Right lobe of liver (tissue), 6 donors: ENCODE data around the gene MRPL28. TPM values are rescaled to one million over a fixed set of nuclear protein-coding genes. Genes with fewer than 3 reads are reported as not detected.

Source experiments
- ATAC-seq, 4 donors: fragments of 200-7000 bp; cut with Tn5 transposase; one replicate each; pipeline ENCODE4 v1.9.1; 2020; ENCODE audit warnings: mild to moderate bottlenecking in 4 of 4, moderate library complexity in 4 of 4
- DNase-seq, 3 donors: peaks; one replicate each; pipeline ENCODE4 v3.0.0-alpha.2; 2020
- H3K27ac ChIP-seq, 3 donors: fragments of 200-600 bp; one replicate each; pipeline ENCODE4 v1.8.0; 2022
- H3K27me3 ChIP-seq, 2 donors: fragments of 200-600 bp; one replicate each; pipeline ENCODE4 v1.8.0; 2022
- H3K36me3 ChIP-seq, 4 donors: fragments of 200-600 bp; sonication (generic) in 1 of 4; one replicate each; pipeline versions ENCODE4 v1.5.1 to v1.8.0; 2017 to 2022; ENCODE audit warnings: control low read depth in 1 of 4
- H3K4me1 ChIP-seq, 4 donors: fragments of 200-600 bp; sonication (generic) in 1 of 4; one replicate each; pipeline versions ENCODE4 v1.5.1 to v1.8.0; 2017 to 2022; ENCODE audit warnings: control low read depth in 1 of 4
- H3K4me3 ChIP-seq, 3 donors: fragments of 200-600 bp; one replicate each; pipeline ENCODE4 v1.8.0; 2022
- H3K9me3 ChIP-seq, 4 donors: fragments of 200-600 bp; sonication (generic) in 1 of 4; one replicate each; pipeline versions ENCODE4 v1.5.1 to v1.8.0; 2017 to 2022; ENCODE audit warnings: control low read depth in 1 of 4
- POLR2A ChIP-seq: fragments of 450-650 bp; IDR thresholded peaks from one replicate; pipeline ENCODE4 v1.6.1; 2017; ENCODE audit warnings: antibody characterized with exemption, mild to moderate bottlenecking
- WGBS: methylation state at CpG from one replicate; pipeline ENCODE4 v1.1.6; 2018; ENCODE audit warnings: low coverage, low lambda C conversion rate; ENCODE audit not compliant: insufficient coverage; ENCODE audit errors: missing lambda C conversion rate; 5-methylcytosine and 5-hydroxymethylcytosine counted together
- intact Hi-C, 2 donors: fragments of 100-400 bp; cut with DNase I; formaldehyde crosslinking; loops; one replicate each; pipeline versions ENCODE4 v1.11.2 to v1.14.1; 2022
- total RNA-seq, 6 experiments: library from RNA; depleted of rRNA in 2 of 6; stranded (reverse); fragments of >200 nt in 2 of 6; fragmentation: NEBNext Ultra II Directional in 3 of 6; extraction: Animal tissue kit (Norgen Biotek cat#: 25700) in 3 of 6; gene quantifications; one replicate each; pipeline versions ENCODE4 v1.1.0 to v1.2.4, GENCODE V29; 2016 to 2023
- TF ChIP-seq, protein P1 (sequence below), 4 donors: fragments of 200-600 bp in 3 of 4; fragments of 450-650 bp in 1 of 4; IDR thresholded peaks; one replicate each; pipeline versions ENCODE4 v1.5.1 to v1.8.0; 2016 to 2022; ENCODE audit warnings: antibody characterized with exemption in 4 of 4, mild to moderate bottlenecking in 2 of 4
- donor health status: DM: no; HTN: yes; CAD: no.
- donor health status: DM: no; HTN: no; CAD: no.
- donor health status: DM: no; HTN: no; CAD: no.
- donor health status: DM: no; HTN: yes; CAD: no.
- donor health status: DM: no; HTN: yes; CAD: no.

MRPL28 gene
- total RNA-seq, 6 experiments from 2014 or later = 29.9 to 64.7 (median 32.6) TPM

DNA sequence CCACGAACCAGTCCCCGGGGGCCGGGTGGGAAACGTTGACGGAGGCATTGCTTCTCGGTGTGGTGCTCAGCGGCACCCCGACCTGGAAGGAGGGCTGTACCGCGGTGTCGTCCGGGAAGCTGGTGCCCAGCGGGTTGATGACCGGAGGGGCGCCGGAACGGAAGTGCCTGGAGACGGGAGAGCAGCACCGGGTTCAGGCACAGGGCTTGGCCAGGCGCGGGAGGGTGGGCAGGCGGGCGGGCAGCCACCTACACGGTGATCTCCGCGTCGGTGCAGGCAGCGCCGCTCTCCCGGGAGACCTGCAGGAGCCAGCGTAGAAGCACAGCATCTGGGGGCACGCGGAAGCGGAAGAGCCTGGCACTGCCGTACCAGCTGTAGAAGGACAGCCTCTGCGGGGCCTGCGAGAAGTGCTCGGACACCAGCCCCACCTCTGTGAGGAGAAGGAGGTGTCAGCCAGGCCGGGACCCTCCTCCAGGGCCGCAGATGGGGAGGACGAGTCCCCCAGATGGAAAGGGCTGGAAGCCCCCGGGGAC, 7.1 kb upstream of the MRPL28 start:
- DNase-seq (peak in 1 of 3 donors; percentile 24), ATAC-seq (no peak)
- Histone ChIP-seq H3K27ac (no peak overlapping the region), H3K4me3 (no peak overlapping the region), H3K4me1 (no peaks in the 10 kb centered on the region), H3K36me3 (peaks cover 0 to 11% (median 0%) of the 10 kb centered on the region in 4 donors), H3K27me3 (no peaks in the 10 kb centered on the region), H3K9me3 (no peaks in the 10 kb centered on the region)
- TF ChIP-seq, protein P1, sequence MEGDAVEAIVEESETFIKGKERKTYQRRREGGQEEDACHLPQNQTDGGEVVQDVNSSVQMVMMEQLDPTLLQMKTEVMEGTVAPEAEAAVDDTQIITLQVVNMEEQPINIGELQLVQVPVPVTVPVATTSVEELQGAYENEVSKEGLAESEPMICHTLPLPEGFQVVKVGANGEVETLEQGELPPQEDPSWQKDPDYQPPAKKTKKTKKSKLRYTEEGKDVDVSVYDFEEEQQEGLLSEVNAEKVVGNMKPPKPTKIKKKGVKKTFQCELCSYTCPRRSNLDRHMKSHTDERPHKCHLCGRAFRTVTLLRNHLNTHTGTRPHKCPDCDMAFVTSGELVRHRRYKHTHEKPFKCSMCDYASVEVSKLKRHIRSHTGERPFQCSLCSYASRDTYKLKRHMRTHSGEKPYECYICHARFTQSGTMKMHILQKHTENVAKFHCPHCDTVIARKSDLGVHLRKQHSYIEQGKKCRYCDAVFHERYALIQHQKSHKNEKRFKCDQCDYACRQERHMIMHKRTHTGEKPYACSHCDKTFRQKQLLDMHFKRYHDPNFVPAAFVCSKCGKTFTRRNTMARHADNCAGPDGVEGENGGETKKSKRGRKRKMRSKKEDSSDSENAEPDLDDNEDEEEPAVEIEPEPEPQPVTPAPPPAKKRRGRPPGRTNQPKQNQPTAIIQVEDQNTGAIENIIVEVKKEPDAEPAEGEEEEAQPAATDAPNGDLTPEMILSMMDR (IDR thresholded peaks at IDR 0.05) = no peak
- TF ChIP-seq POLR2A = no peak
- intact Hi-C loops = no loop called here
- WGBS = 83% methylated on average over 7 of the region's 42 CpGs

DNA sequence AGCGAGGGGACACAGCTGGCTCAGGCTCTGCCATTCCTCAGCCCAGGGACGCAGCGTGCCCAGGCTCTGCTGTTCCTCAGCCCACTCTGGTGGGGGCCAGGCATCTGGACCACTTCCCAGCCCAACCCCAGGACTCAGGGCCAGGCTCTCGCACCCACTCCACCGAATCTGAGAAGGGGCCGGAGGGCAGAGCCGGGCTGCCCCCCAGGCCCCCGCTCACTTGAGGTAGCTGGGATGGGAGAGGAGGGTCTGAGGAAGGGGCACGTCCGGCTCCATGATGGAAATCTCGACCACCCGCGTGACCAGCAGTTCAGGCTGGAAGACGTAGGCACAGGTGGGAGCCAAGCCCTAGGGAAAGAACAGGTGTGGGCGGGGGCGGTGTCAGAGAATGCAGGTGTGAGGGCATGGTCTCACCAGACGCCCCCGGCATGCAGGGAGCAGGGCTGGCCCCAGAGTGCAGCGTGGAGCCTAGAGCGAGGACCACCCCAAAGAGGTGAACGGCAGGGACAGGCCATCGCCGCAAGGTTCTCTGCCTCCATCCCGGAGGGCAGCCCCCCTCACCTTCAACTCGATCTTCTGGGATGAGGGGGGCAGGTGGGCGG, 6.6 kb upstream of the MRPL28 start:
- DNase-seq (peak in 2 of 3 donors; percentile 19 to 49), ATAC-seq (no peak)
- WGBS = 87% methylated on average over 3 of the region's 26 CpGs
- Histone ChIP-seq H3K9me3 (no peaks in the 10 kb centered on the region), H3K36me3 (peaks cover 0 to 11% (median 0%) of the 10 kb centered on the region in 4 donors), H3K27me3 (no peaks in the 10 kb centered on the region), H3K4me3 (no peak overlapping the region), H3K27ac (no peak overlapping the region), H3K4me1 (no peaks in the 10 kb centered on the region)
- intact Hi-C loops = no loop called here
- no peak for TF ChIP-seq POLR2A
- TF ChIP-seq, protein P1 (IDR thresholded peaks at IDR 0.05) = no peak

DNA sequence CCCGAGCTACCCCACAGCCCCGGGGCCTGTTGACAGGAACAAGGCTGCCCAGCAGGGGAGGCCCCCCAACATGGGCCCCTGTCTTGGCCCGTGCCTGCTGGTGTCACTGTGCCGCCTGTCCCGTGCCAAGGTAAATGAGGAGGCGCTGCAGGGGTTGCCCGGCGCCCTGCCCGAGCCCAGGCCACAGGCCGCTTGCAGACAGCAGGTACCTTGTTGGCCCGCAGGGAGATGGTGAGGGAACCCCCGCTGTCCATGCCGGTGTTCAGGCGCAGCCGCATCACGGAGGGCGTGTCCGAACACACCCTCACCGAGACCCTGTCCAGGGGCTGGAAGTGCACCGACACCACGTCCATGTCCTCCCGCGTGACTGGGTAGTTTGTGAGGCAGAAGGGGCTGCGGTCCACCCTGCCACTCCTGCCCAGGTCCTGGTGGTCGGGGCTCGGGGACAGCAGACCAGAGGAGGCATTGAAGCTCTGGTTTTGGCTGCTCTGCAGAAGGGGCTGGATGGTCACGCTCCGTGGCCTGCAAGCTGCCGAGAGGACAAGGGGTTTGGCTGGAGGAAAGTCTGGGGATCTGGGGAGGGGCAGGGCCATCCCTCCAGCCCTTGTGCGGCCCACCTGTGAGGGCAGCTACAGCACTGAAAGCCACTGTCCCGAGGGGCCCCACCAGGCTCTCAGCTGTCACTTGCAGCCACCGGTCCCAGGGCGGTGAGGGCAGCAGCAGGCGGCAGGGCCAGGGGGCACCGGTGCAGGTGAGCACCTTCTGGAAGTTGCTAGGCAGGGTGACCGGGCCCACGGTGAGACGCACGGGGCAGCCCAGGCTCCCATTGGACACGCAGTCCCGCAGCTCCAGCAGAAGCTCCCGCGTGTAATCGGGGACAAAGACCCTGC, 5.8 kb upstream of the MRPL28 start:
- Histone ChIP-seq H3K27me3 (no peaks in the 10 kb centered on the region), H3K9me3 (no peaks in the 10 kb centered on the region), H3K36me3 (peaks cover 0 to 11% (median 0%) of the 10 kb centered on the region in 4 donors), H3K4me1 (no peaks in the 10 kb centered on the region), H3K27ac (no peak overlapping the region), H3K4me3 (no peak overlapping the region)
- WGBS = no CpG with 5 or more reads among the region's 44 CpGs
- ATAC-seq (no peak), DNase-seq (peak in 2 of 3 donors; percentile 21 to 50)
- TF ChIP-seq POLR2A = no peak
- TF ChIP-seq, protein P1 (IDR thresholded peaks at IDR 0.05) = no peak
- intact Hi-C loops = no loop called here

DNA sequence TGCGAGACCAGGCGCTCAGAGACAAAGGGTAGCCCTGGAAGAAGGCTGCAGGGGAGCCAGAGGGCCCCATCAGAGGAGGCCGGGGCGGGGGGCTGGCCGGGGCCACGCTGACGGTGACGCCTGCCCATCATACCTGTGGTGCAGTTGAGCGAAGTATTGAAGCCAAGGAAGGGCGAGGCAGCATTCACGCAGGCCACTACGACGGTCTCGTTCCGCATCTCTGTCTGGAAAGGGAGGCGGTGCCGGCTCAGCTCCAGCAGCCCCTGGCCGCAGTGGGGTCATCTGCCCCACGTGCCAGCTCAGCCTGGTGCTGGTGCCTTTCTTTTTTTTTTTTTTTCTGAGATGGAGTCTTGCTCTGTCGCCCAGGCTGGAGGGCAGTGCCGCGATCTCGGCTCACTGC, 4.9 kb upstream of the MRPL28 start:
- peaks cover 0 to 11% (median 0%) of the 10 kb centered on the region in 4 donors for H3K36me3 ChIP-seq
- no peak for DNase-seq
- H3K27me3 ChIP-seq = no peaks in the 10 kb centered on the region

More for the DNA sequence above, 4.9 kb upstream of the MRPL28 start:
- H3K27ac ChIP-seq = no peak overlapping the region
- H3K4me3 ChIP-seq = no peak overlapping the region
- WGBS = 100% methylated on average over 3 of the region's 23 CpGs
- ATAC-seq = no peak
- TF ChIP-seq POLR2A = no peak
- TF ChIP-seq, protein P1 (IDR thresholded peaks at IDR 0.05) = no peak
- no peaks in the 10 kb centered on the region for H3K9me3 ChIP-seq
- H3K4me1 ChIP-seq = no peaks in the 10 kb centered on the region
- intact Hi-C loops = no loop called here
